Measurements from ENCODE around the gene NHERF2.
A peak's percentile ranks its signal among the peaks of the same experiment; 100 is the strongest.
"Not testable (repeated sequence)": the region's sequence is repeated elsewhere in the genome, so short reads cannot be mapped to it uniquely, and the experiment has no call there.

Gene NHERF2

GRCh38 chr16:2008009-2008526, 18.6 kb upstream of the NHERF2 start:
- DNase-seq, result peak; percentile 40

- DNase-seq, result peak; percentile 40
These were observed 18.0 kb upstream of the NHERF2 start for GRCh38 chr16:2008631-2009163.

- no peak for DNase-seq
These were observed 17.5 kb upstream of the NHERF2 start for GRCh38 chr16:2009164-2009711.

GRCh38 chr16:2009791-2010510, 16.8 kb upstream of the NHERF2 start, which contains the start of gene ZNF598:
Gene ZNF598 (minus strand): TSS chr16:2009821.
- peak; percentile 91 for DNase-seq

GRCh38 chr16:2011726-2012125, 15.0 kb upstream of the NHERF2 start:
- not testable (repeated sequence) for DNase-seq

GRCh38 chr16:2013527-2013926, 13.2 kb upstream of the NHERF2 start:
- DNase-seq, result no peak

- no peak for DNase-seq
These were observed 11.4 kb upstream of the NHERF2 start for GRCh38 chr16:2015117-2015946.

GRCh38 chr16:2015947-2016208, 10.8 kb upstream of the NHERF2 start:
- no peak for DNase-seq

- no peak for DNase-seq
These were observed 10.2 kb upstream of the NHERF2 start for GRCh38 chr16:2016407-2016922.

GRCh38 chr16:2019518-2019920, 7.2 kb upstream of the NHERF2 start, which contains the start of gene NPW:
Gene NPW (plus strand): TSS chr16:2019785.
- DNase-seq, result no peak

- DNase-seq, result no peak
These were observed 6.5 kb upstream of the NHERF2 start for GRCh38 chr16:2019921-2020831.

- peak; percentile 66 for DNase-seq
These were observed 4.0 kb upstream of the NHERF2 start for GRCh38 chr16:2022723-2023091.

- peak; percentile 82 for DNase-seq
These were observed 3.3 kb upstream of the NHERF2 start for GRCh38 chr16:2023092-2024031.

GRCh38 chr16:2024032-2024420, 2.7 kb upstream of the NHERF2 start:
- DNase-seq, result no peak

- DNase-seq, result no peak
These were observed 1.5 kb upstream of the NHERF2 start for GRCh38 chr16:2025251-2025650.

GRCh38 chr16:2025878-2026460, 733 bp upstream of the NHERF2 start:
- DNase-seq, result no peak

GRCh38 chr16:2027024-2028010, 615 bp downstream of the NHERF2 start:
- peak; percentile 46 for DNase-seq

GRCh38 chr16:2028146-2028545, 1.4 kb downstream of the NHERF2 start:
- no peak for DNase-seq

GRCh38 chr16:2028620-2029220, 2.0 kb downstream of the NHERF2 start:
- no peak for DNase-seq
